IPS-20b (cell line): ENCODE measurements around the gene DISC1.

Experiments used
- H3K27ac ChIP-seq: one replicate; pipeline ENCODE4 v1.5.1; 2013; ENCODE audit warnings: low read length
- H3K27me3 ChIP-seq: 2 replicates; pipeline ENCODE4 v1.6.1; 2013; ENCODE audit warnings: mild to moderate bottlenecking, low read length, inconsistent platforms; ENCODE audit not compliant: insufficient read depth
- H3K36me3 ChIP-seq: 2 replicates; pipeline ENCODE4 v1.6.1; 2013; ENCODE audit warnings: low read depth, mild to moderate bottlenecking, inconsistent platforms, low read length, moderate library complexity; ENCODE audit not compliant: insufficient read depth
- H3K4me1 ChIP-seq: 2 replicates; pipeline ENCODE4 v1.6.1; 2013; ENCODE audit warnings: mild to moderate bottlenecking, control low read depth, inconsistent platforms, low read length, moderate library complexity; ENCODE audit not compliant: insufficient read depth
- H3K4me3 ChIP-seq: 2 replicates; pipeline ENCODE4 v1.5.1; 2013; ENCODE audit warnings: mild to moderate bottlenecking, low read length, inconsistent platforms
- H3K9ac ChIP-seq: 2 replicates; pipeline ENCODE4 v1.6.1; 2013; ENCODE audit warnings: low read depth, mild to moderate bottlenecking, inconsistent platforms, low read length, moderate library complexity
- H3K9me3 ChIP-seq: 2 replicates; pipeline ENCODE4 v1.6.1; 2013; ENCODE audit warnings: mild to moderate bottlenecking, low read depth, low read length, inconsistent platforms; ENCODE audit not compliant: insufficient read depth

Gene DISC1

GRCh38 chr1:231991231-231991630, 364.6 kb downstream of the DISC1 start:
- Histone ChIP-seq H3K9ac (no peak overlapping the region), H3K27ac (no peak overlapping the region), H3K36me3 (no peaks in the 10 kb centered on the region), H3K9me3 (no peaks in the 10 kb centered on the region), H3K4me1 (peaks cover 5% of the 10 kb centered on the region; the same call in 1 of the 2 replicates), H3K4me3 (no peak overlapping the region), H3K27me3 (no peaks in the 10 kb centered on the region)

- no peak overlapping the region for H3K9ac ChIP-seq
- H3K9me3 ChIP-seq = no peaks in the 10 kb centered on the region
- H3K27ac ChIP-seq = no peak overlapping the region
- no peaks in the 10 kb centered on the region for H3K36me3 ChIP-seq
- no peaks in the 10 kb centered on the region for H3K27me3 ChIP-seq
- H3K4me1 ChIP-seq = no peaks in the 10 kb centered on the region
- H3K4me3 ChIP-seq = no peak overlapping the region
Observed at GRCh38 chr1:231993968-231994455, 367.4 kb downstream of the DISC1 start.

GRCh38 chr1:231998791-231999190, 372.2 kb downstream of the DISC1 start:
- H3K36me3 ChIP-seq = no peaks in the 10 kb centered on the region
- no peaks in the 10 kb centered on the region for H3K9me3 ChIP-seq
- H3K27me3 ChIP-seq = no peaks in the 10 kb centered on the region
- no peak overlapping the region for H3K9ac ChIP-seq
- H3K4me3 ChIP-seq = no peak overlapping the region
- no peaks in the 10 kb centered on the region for H3K4me1 ChIP-seq
- H3K27ac ChIP-seq = no peak overlapping the region

- Histone ChIP-seq H3K4me3 (no peak overlapping the region), H3K36me3 (no peaks in the 10 kb centered on the region), H3K4me1 (no peaks in the 10 kb centered on the region), H3K27me3 (no peaks in the 10 kb centered on the region), H3K9me3 (no peaks in the 10 kb centered on the region), H3K9ac (no peak overlapping the region), H3K27ac (no peak overlapping the region)
Observed at GRCh38 chr1:232005300-232005699, 378.7 kb downstream of the DISC1 start.

- Histone ChIP-seq H3K9ac (no peak overlapping the region), H3K4me1 (peaks cover 10% of the 10 kb centered on the region; the same call in 1 of the 2 replicates), H3K36me3 (no peaks in the 10 kb centered on the region), H3K9me3 (no peaks in the 10 kb centered on the region), H3K27me3 (no peaks in the 10 kb centered on the region), H3K27ac (no peak overlapping the region), H3K4me3 (no peak overlapping the region)
Observed at GRCh38 chr1:232009741-232010140, 383.2 kb downstream of the DISC1 start.

- Histone ChIP-seq H3K4me3 (no peak overlapping the region), H3K27me3 (no peaks in the 10 kb centered on the region), H3K27ac (no peak overlapping the region), H3K9ac (no peak overlapping the region), H3K4me1 (peaks cover 10% of the 10 kb centered on the region), H3K9me3 (no peaks in the 10 kb centered on the region), H3K36me3 (no peaks in the 10 kb centered on the region)
Observed at GRCh38 chr1:232011961-232012360, 385.4 kb downstream of the DISC1 start.

- peaks cover 10% of the 10 kb centered on the region for H3K4me1 ChIP-seq
- no peak overlapping the region for H3K27ac ChIP-seq
- H3K9ac ChIP-seq = no peak overlapping the region
- no peaks in the 10 kb centered on the region for H3K9me3 ChIP-seq
- no peak overlapping the region for H3K4me3 ChIP-seq
- H3K36me3 ChIP-seq = no peaks in the 10 kb centered on the region
- no peaks in the 10 kb centered on the region for H3K27me3 ChIP-seq
Observed at GRCh38 chr1:232012773-232013386, 386.3 kb downstream of the DISC1 start.

GRCh38 chr1:232014941-232015340, 388.4 kb downstream of the DISC1 start:
- Histone ChIP-seq H3K27ac (no peak overlapping the region), H3K9ac (no peak overlapping the region), H3K4me3 (no peak overlapping the region), H3K27me3 (no peaks in the 10 kb centered on the region), H3K4me1 (peaks cover 10% of the 10 kb centered on the region), H3K9me3 (no peaks in the 10 kb centered on the region), H3K36me3 (no peaks in the 10 kb centered on the region)

- H3K9ac ChIP-seq = no peak overlapping the region
- H3K4me3 ChIP-seq = no peak overlapping the region
- no peaks in the 10 kb centered on the region for H3K27me3 ChIP-seq
- H3K4me1 ChIP-seq = peaks cover 7% of the 10 kb centered on the region
- H3K36me3 ChIP-seq = no peaks in the 10 kb centered on the region
- no peaks in the 10 kb centered on the region for H3K9me3 ChIP-seq
- no peak overlapping the region for H3K27ac ChIP-seq
Observed at GRCh38 chr1:232016616-232017015, 390.0 kb downstream of the DISC1 start.

GRCh38 chr1:232017057-232017456, 390.5 kb downstream of the DISC1 start:
- no peak overlapping the region for H3K4me3 ChIP-seq
- no peak overlapping the region for H3K9ac ChIP-seq
- no peaks in the 10 kb centered on the region for H3K27me3 ChIP-seq
- no peaks in the 10 kb centered on the region for H3K9me3 ChIP-seq
- no peak overlapping the region for H3K27ac ChIP-seq
- H3K36me3 ChIP-seq = no peaks in the 10 kb centered on the region
- peaks cover 3% of the 10 kb centered on the region for H3K4me1 ChIP-seq

GRCh38 chr1:232017759-232018158, 391.2 kb downstream of the DISC1 start:
- no peaks in the 10 kb centered on the region for H3K9me3 ChIP-seq
- no peaks in the 10 kb centered on the region; the same call in 1 of the 2 replicates for H3K4me1 ChIP-seq
- H3K36me3 ChIP-seq = no peaks in the 10 kb centered on the region
- H3K27ac ChIP-seq = no peak overlapping the region
- H3K9ac ChIP-seq = no peak overlapping the region
- no peaks in the 10 kb centered on the region for H3K27me3 ChIP-seq
- H3K4me3 ChIP-seq = no peak overlapping the region

- no peak overlapping the region for H3K9ac ChIP-seq
- H3K36me3 ChIP-seq = no peaks in the 10 kb centered on the region
- H3K27ac ChIP-seq = no peak overlapping the region
- H3K27me3 ChIP-seq = no peaks in the 10 kb centered on the region
- no peak overlapping the region for H3K4me3 ChIP-seq
- H3K9me3 ChIP-seq = no peaks in the 10 kb centered on the region
- no peaks in the 10 kb centered on the region; the same call in 1 of the 2 replicates for H3K4me1 ChIP-seq
Observed at GRCh38 chr1:232018231-232019025, 391.8 kb downstream of the DISC1 start.
